HepG2 (cell line): ENCODE measurements around the gene ADARB2. TPM values are rescaled to one million over a fixed set of nuclear protein-coding genes. Genes with fewer than 3 reads are reported as not detected.

Experiments used
- ATAC-seq: fragments of 200-7000 bp; cut with Tn5 transposase; 3 replicates; pipeline ENCODE4 v1.9.1; 2020; ENCODE audit warnings: mild to moderate bottlenecking, moderate library complexity
- BruUV-seq: library from RNA; stranded (reverse); fragments of 400-500 nt; replicated peaks from 2 replicates; lab custom pipeline; 2021; lab: Mats Ljungman, UMichigan
- CTCF ChIA-PET: fragments of 300-600 bp; formaldehyde crosslinking; extraction: SDS; loops from one replicate; lab custom pipeline; 2021; ENCODE audit warnings: low total read pairs, inconsistent platforms, low intra/inter-chr PET ratio; lab: Yijun Ruan, JAX
- POLR2A ChIA-PET: fragments of 350-600 bp; sonication (Branson Sonifier 250); formaldehyde crosslinking; loops from one replicate; lab custom pipeline; 2020; ENCODE audit warnings: antibody characterized with exemption, inconsistent platforms; lab: Yijun Ruan, JAX
- DNase-seq: peaks from one replicate; pipeline ENCODE4 v3.0.0-alpha.2; 2015; ENCODE audit warnings: low spot score
- FAIRE-seq: peaks from 3 replicates; lab custom pipeline; 2011; peaks lifted over from hg19 to GRCh38; lab: Jason Lieb, UNC
- H2AFZ ChIP-seq: one replicate; pipeline ENCODE4 v1.6.1; 2011; ENCODE audit warnings: low read length, inconsistent platforms
- H3K27ac ChIP-seq: fragments of 300-600 bp; 3 replicates; pipeline ENCODE4 v1.8.0; 2011; ENCODE audit warnings: mixed run types, mild to moderate bottlenecking, mixed read lengths, low read length, inconsistent platforms; ENCODE audit not compliant: insufficient read depth; ENCODE audit errors: extremely low read length
- H3K27me3 ChIP-seq, 2 experiments: fragments of 200-600 bp in 1 of 2; 2 replicates in 1 of 2; 3 replicates in 1 of 2; pipeline versions ENCODE4 v1.6.0 to v1.8.0; 2011; ENCODE audit warnings: low read length in 2 of 2, mild to moderate bottlenecking in 2 of 2, moderate library complexity in 2 of 2, inconsistent platforms in 1 of 2; ENCODE audit not compliant: insufficient read depth in 2 of 2, control insufficient read depth in 1 of 2
- H3K36me3 ChIP-seq, 2 experiments: fragments of 200-600 bp in 1 of 2; replicated peaks in 1 of 2; 2 replicates in 1 of 2; 3 replicates in 1 of 2; pipeline versions ENCODE4 v1.5.1 to v1.8.0; 2011; ENCODE audit warnings: low read length in 2 of 2, inconsistent platforms in 1 of 2; ENCODE audit not compliant: insufficient read depth in 2 of 2, control insufficient read depth in 1 of 2
- H3K4me1 ChIP-seq: 2 replicates; pipeline ENCODE4 v1.5.1; 2012; ENCODE audit warnings: low read length, inconsistent platforms; ENCODE audit not compliant: insufficient read depth
- H3K4me2 ChIP-seq: 2 replicates; pipeline ENCODE4 v1.6.0; 2011; ENCODE audit warnings: low read depth, low read length, inconsistent platforms
- H3K4me3 ChIP-seq, 3 experiments: fragments of 200-600 bp in 1 of 3; sonication (generic), shearing (Covaris generic) in 1 of 3; replicated peaks in 1 of 3; 2 replicates each; pipeline ENCODE4 v1.5.1; 2011 to 2016; ENCODE audit warnings: low read length in 3 of 3, inconsistent platforms in 2 of 3, low read depth in 2 of 3, mild to moderate bottlenecking in 2 of 3, control low read depth in 1 of 3, mixed read lengths in 1 of 3; ENCODE audit not compliant: insufficient read depth in 1 of 3
- H3K79me2 ChIP-seq: one replicate; pipeline ENCODE4 v1.6.1; 2011; ENCODE audit warnings: low read length, inconsistent platforms; ENCODE audit not compliant: insufficient read depth
- H3K9ac ChIP-seq: 2 replicates; pipeline ENCODE4 v1.6.0; 2011; ENCODE audit warnings: mild to moderate bottlenecking, low read depth, low read length, inconsistent platforms; ENCODE audit not compliant: insufficient read depth
- H3K9me3 ChIP-seq: 2 replicates; pipeline ENCODE4 v1.5.1; 2012; ENCODE audit warnings: mild to moderate bottlenecking, low read length
- H4K20me1 ChIP-seq: 2 replicates; pipeline ENCODE4 v1.6.0; 2011; ENCODE audit warnings: inconsistent platforms, mild to moderate bottlenecking, low read length, moderate library complexity; ENCODE audit not compliant: insufficient read depth
- ARNT ChIP-seq: fragments of 450-650 bp; IDR thresholded peaks from 2 replicates; pipeline ENCODE4 v1.6.1; 2017
- FOXK1 ChIP-seq: sonication (generic); formaldehyde crosslinking; IDR thresholded peaks from 2 replicates; pipeline ENCODE4 v1.4.0; 2020; ENCODE audit warnings: low read depth, missing genetic modification reagents, borderline replicate concordance
- HMG20B ChIP-seq: conservative IDR thresholded peaks from 2 replicates; pipeline ENCODE4 v1.6.1; 2016; ENCODE audit warnings: missing genetic modification reagents, missing compliant biosample characterization
- KAT2B ChIP-seq: fragments of 150-350 bp; IDR thresholded peaks from 2 replicates; pipeline ENCODE4 v1.6.1; 2014; ENCODE audit warnings: low read depth, low read length, borderline replicate concordance
- MIER3 ChIP-seq: IDR thresholded peaks from 2 replicates; pipeline ENCODE4 v1.6.1; 2016; ENCODE audit warnings: missing compliant biosample characterization, borderline replicate concordance
- RARG ChIP-seq: sonication (generic); formaldehyde crosslinking; IDR thresholded peaks from 2 replicates; pipeline ENCODE4 v1.4.0; 2020; ENCODE audit warnings: low read depth, mild to moderate bottlenecking, missing genetic modification reagents
- YY1 ChIP-seq: IDR thresholded peaks from 2 replicates; pipeline ENCODE4 v1.6.1; 2011; ENCODE audit warnings: low read length, low read depth, moderate library complexity, mild to moderate bottlenecking; ENCODE audit not compliant: insufficient read depth, insufficient replicate concordance
- ZNF530 ChIP-seq: sonication (generic); formaldehyde crosslinking; IDR thresholded peaks from 2 replicates; pipeline ENCODE4 v1.5.0; 2020; ENCODE audit warnings: low read depth, mild to moderate bottlenecking, missing genetic modification reagents
- ZNF557 ChIP-seq: sonication (generic); formaldehyde crosslinking; IDR thresholded peaks from 2 replicates; pipeline ENCODE4 v1.4.0; 2020; ENCODE audit warnings: missing genetic modification reagents
- ZNF614 ChIP-seq: IDR thresholded peaks from 2 replicates; pipeline ENCODE4 v1.6.1; 2018; ENCODE audit warnings: missing biosample characterization, missing genetic modification reagents, inconsistent platforms, borderline replicate concordance
- WGBS: methylation state at CpG from one replicate; pipeline ENCODE4 v1.1.6; 2017; ENCODE audit warnings: low lambda C conversion rate; 5-methylcytosine and 5-hydroxymethylcytosine counted together
- in situ Hi-C: cut with HindIII; loops from 2 replicates; pipeline ENCODE4 v1.10.0; 2017; ENCODE audit warnings: low pct_unique_long_range_greater_than_20kb; ENCODE audit not compliant: extremely low pct_ligation_motif_present
- intact Hi-C: fragments of 100-400 bp; cut with micrococcal nuclease; formaldehyde crosslinking; loops from one replicate; pipeline ENCODE4 v1.10.0; 2022; ENCODE audit not compliant: unreplicated experiment
- polyA plus RNA-seq, 8 experiments: library from polyadenylated mRNA; depleted of rRNA in 3 of 8; stranded (reverse) in 7 of 8; unstranded in 1 of 8; fragments of >200 nt; fragmentation: Illumina TruSeq in 4 of 8; extraction: Trizol in 4 of 8; gene quantifications; 2 replicates each; pipeline versions ENCODE4 v1.2.1 to v1.2.3, GENCODE V29; 2011 to 2016; ENCODE audit warnings: low read depth in 4 of 8, missing spikeins in 1 of 8, mixed read lengths in 1 of 8; ENCODE audit not compliant: insufficient read depth in 1 of 8
- total RNA-seq, 5 experiments: library from RNA; depleted of rRNA; stranded (reverse); fragments of >200 nt; fragmentation: Illumina TruSeq; extraction: Trizol; gene quantifications; 2 replicates each; pipeline ENCODE4 v1.2.3, GENCODE V29; 2016; ENCODE audit warnings: low read depth in 1 of 5
- TF ChIP-seq, protein P1 (sequence below): sonication (generic); formaldehyde crosslinking; IDR thresholded peaks from 2 replicates; pipeline ENCODE4 v1.4.0; 2020; ENCODE audit warnings: mild to moderate bottlenecking, missing genetic modification reagents, borderline replicate concordance
- TF ChIP-seq, protein P2 (sequence below): sonication (generic); formaldehyde crosslinking; IDR thresholded peaks from 2 replicates; pipeline ENCODE4 v1.8.0; 2022; ENCODE audit warnings: missing genetic modification reagents, mild to moderate bottlenecking, moderate library complexity, borderline replicate concordance
- TF ChIP-seq, protein P3 (sequence below): sonication (generic); formaldehyde crosslinking; IDR thresholded peaks from 2 replicates; pipeline ENCODE4 v1.4.0; 2020; ENCODE audit warnings: missing genetic modification reagents, borderline replicate concordance

Gene ADARB2
- total and polyA plus RNA-seq, 2 of the 13 experiments (the other 11 are each of a cell fraction or from before 2014, with no cell fraction given) = not detected

DNA sequence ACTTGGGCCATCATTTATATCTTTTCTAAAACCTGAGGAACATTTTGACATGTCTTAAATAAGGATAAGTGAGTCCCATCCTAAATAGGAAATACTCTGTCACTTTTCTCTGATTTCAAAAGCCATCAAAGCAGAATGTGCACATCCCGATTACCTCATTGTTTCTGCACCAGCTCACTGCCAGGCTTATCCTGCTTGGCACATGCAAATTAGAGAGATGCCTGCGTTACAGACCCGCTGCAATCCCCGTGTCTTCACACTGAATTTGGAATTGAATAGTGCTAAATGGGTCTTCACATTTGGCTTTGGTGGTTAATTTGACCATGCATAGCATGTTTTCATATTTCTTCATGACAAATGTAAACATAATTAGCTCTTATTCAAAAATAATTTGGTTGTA is 401.7 kb downstream of the ADARB2 start (continued):
- TF ChIP-seq, protein P1, sequence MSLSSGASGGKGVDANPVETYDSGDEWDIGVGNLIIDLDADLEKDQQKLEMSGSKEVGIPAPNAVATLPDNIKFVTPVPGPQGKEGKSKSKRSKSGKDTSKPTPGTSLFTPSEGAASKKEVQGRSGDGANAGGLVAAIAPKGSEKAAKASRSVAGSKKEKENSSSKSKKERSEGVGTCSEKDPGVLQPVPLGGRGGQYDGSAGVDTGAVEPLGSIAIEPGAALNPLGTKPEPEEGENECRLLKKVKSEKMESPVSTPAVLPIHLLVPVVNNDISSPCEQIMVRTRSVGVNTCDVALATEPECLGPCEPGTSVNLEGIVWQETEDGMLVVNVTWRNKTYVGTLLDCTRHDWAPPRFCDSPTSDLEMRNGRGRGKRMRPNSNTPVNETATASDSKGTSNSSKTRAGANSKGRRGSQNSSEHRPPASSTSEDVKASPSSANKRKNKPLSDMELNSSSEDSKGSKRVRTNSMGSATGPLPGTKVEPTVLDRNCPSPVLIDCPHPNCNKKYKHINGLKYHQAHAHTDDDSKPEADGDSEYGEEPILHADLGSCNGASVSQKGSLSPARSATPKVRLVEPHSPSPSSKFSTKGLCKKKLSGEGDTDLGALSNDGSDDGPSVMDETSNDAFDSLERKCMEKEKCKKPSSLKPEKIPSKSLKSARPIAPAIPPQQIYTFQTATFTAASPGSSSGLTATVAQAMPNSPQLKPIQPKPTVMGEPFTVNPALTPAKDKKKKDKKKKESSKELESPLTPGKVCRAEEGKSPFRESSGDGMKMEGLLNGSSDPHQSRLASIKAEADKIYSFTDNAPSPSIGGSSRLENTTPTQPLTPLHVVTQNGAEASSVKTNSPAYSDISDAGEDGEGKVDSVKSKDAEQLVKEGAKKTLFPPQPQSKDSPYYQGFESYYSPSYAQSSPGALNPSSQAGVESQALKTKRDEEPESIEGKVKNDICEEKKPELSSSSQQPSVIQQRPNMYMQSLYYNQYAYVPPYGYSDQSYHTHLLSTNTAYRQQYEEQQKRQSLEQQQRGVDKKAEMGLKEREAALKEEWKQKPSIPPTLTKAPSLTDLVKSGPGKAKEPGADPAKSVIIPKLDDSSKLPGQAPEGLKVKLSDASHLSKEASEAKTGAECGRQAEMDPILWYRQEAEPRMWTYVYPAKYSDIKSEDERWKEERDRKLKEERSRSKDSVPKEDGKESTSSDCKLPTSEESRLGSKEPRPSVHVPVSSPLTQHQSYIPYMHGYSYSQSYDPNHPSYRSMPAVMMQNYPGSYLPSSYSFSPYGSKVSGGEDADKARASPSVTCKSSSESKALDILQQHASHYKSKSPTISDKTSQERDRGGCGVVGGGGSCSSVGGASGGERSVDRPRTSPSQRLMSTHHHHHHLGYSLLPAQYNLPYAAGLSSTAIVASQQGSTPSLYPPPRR (CRISPR knock-in tag) = no peak
- no peak for TF ChIP-seq MIER3 (CRISPR knock-in tag)

DNA sequence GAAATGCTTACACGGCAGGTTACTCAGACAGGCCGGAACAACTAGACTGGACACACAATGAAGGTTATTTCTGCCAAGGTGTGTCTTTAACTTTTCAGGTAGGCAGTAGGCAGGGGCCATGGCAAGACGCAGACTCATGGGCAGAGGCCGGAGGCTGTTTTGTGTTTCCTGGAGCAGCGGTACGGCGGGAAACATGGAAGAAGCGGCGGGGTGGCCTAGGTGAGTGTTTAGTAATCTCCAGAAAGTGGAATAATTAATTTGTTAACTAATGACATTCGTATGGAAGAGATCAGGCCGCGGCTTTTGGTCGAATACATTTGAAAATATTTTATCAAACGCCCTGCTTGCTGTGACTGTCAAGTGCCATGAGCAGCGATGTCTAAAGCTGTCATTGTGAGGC is 403.3 kb downstream of the ADARB2 start:
- intact Hi-C loops = no loop called here
- no peak for DNase-seq
- Histone ChIP-seq H2AFZ (no peak overlapping the region), H4K20me1 (no peaks in the 10 kb centered on the region), H3K4me3 (no peak overlapping the region), H3K27me3 (peaks cover 0 to 12% of the 10 kb centered on the region in 2 experiments; a peak in 3 of 5 replicates), H3K4me2 (no peak overlapping the region), H3K9me3 (no peaks in the 10 kb centered on the region), H3K4me1 (no peaks in the 10 kb centered on the region), H3K36me3 (no peaks in the 10 kb centered on the region), H3K27ac (no peak overlapping the region), H3K9ac (no peak overlapping the region), H3K79me2 (no peaks in the 10 kb centered on the region)
- 32% methylated on average over 15 of the region's 15 CpGs for WGBS
- in situ Hi-C loops = no loop called here
- no TSS peak for BruUV-seq
- POLR2A ChIA-PET = no interaction called here
- FAIRE-seq = no peak
- ATAC-seq = no peak
- CTCF ChIA-PET = no interaction called here
- no peak for TF ChIP-seq YY1
- no peak for TF ChIP-seq KAT2B
- TF ChIP-seq, protein P2, sequence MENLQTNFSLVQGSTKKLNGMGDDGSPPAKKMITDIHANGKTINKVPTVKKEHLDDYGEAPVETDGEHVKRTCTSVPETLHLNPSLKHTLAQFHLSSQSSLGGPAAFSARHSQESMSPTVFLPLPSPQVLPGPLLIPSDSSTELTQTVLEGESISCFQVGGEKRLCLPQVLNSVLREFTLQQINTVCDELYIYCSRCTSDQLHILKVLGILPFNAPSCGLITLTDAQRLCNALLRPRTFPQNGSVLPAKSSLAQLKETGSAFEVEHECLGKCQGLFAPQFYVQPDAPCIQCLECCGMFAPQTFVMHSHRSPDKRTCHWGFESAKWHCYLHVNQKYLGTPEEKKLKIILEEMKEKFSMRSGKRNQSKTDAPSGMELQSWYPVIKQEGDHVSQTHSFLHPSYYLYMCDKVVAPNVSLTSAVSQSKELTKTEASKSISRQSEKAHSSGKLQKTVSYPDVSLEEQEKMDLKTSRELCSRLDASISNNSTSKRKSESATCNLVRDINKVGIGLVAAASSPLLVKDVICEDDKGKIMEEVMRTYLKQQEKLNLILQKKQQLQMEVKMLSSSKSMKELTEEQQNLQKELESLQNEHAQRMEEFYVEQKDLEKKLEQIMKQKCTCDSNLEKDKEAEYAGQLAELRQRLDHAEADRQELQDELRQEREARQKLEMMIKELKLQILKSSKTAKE (CRISPR knock-in tag) = no peak
- TF ChIP-seq FOXK1 (CRISPR knock-in tag) = no peak
- TF ChIP-seq ZNF614 (CRISPR knock-in tag) = no peak
- TF ChIP-seq, protein P3, sequence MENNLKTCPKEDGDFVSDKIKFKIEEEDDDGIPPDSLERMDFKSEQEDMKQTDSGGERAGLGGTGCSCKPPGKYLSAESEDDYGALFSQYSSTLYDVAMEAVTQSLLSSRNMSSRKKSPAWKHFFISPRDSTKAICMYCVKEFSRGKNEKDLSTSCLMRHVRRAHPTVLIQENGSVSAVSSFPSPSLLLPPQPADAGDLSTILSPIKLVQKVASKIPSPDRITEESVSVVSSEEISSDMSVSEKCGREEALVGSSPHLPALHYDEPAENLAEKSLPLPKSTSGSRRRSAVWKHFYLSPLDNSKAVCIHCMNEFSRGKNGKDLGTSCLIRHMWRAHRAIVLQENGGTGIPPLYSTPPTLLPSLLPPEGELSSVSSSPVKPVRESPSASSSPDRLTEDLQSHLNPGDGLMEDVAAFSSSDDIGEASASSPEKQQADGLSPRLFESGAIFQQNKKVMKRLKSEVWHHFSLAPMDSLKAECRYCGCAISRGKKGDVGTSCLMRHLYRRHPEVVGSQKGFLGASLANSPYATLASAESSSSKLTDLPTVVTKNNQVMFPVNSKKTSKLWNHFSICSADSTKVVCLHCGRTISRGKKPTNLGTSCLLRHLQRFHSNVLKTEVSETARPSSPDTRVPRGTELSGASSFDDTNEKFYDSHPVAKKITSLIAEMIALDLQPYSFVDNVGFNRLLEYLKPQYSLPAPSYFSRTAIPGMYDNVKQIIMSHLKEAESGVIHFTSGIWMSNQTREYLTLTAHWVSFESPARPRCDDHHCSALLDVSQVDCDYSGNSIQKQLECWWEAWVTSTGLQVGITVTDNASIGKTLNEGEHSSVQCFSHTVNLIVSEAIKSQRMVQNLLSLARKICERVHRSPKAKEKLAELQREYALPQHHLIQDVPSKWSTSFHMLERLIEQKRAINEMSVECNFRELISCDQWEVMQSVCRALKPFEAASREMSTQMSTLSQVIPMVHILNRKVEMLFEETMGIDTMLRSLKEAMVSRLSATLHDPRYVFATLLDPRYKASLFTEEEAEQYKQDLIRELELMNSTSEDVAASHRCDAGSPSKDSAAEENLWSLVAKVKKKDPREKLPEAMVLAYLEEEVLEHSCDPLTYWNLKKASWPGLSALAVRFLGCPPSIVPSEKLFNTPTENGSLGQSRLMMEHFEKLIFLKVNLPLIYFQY (CRISPR knock-in tag) = no peak
- no peak for TF ChIP-seq HMG20B (CRISPR knock-in tag)
- no peak for TF ChIP-seq ARNT
- no peak for TF ChIP-seq ZNF530 (CRISPR knock-in tag)
- TF ChIP-seq ZNF557 (CRISPR knock-in tag) = no peak
- TF ChIP-seq RARG = no peak
